GM19239 (cell line): Measurements from ENCODE around the gene DENND2A.
A peak's percentile ranks its signal among the peaks of the same experiment; 100 is the strongest.
"Not testable (repeated sequence)": the region's sequence is repeated elsewhere in the genome, so short reads cannot be mapped to it uniquely, and the experiment has no call there.

Source experiments
- DNase-seq: peaks from one replicate; pipeline ENCODE4 v3.0.0; 2011; ENCODE audit warnings: low spot score; ENCODE audit not compliant: insufficient read length
- FAIRE-seq: peaks from 2 replicates; lab custom pipeline; 2011; peaks lifted over from hg19 to GRCh38; lab: Jason Lieb, UNC

DENND2A gene

GRCh38 chr7:140654109-140654387, 13.4 kb upstream of the DENND2A start:
- FAIRE-seq = no peak
- DNase-seq = no peak

DNA sequence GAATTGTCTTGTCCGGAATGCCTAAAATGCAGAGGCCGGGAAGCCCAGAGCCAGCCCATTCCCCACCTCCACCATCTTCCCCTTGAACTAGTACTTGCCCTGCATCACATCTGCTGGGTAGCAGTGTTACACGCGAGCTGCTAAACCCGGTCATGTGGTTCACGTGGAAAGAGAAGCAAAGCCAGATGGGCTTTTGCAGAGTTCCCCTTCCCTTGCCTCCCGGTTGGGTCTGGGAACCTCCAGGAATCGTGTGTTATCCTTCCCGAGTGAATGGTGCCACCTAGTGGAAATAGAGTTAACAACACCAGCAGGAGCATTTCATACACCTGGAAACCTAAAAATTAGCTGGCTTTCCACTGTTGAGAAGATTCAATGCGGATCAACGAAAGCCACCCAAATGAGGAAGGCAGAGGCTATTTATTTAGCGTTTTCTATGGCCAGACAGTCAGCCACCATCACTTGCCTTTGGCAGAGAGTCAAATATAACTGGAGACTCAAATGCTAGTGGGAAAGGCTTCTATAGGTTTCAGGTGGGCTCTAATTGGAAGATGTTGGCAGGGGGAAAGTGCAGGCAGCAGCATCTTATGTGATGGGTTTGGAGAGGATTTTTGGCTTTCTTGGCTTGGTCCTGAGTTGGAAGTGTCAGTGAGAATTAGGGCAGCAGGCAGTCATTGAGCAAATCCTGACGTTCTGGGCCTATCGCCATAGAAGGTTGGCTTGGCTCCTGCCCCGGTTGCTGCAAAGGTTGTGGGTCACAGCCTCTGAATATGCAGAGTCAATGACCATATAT, 12.9 kb upstream of the DENND2A start:
- DNase-seq = no peak
- FAIRE-seq = peak; percentile 79

- DNase-seq (no peak), FAIRE-seq (no peak)
Measured at GRCh38 chr7:140650367-140650766, 9.8 kb upstream of the DENND2A start.

- DNase-seq (no peak), FAIRE-seq (no peak)
Measured at GRCh38 chr7:140649556-140650205, 9.1 kb upstream of the DENND2A start.

- FAIRE-seq (peak; percentile 39), DNase-seq (peak; percentile 66)
Measured at GRCh38 chr7:140646931-140647647, 6.5 kb upstream of the DENND2A start.

DNA sequence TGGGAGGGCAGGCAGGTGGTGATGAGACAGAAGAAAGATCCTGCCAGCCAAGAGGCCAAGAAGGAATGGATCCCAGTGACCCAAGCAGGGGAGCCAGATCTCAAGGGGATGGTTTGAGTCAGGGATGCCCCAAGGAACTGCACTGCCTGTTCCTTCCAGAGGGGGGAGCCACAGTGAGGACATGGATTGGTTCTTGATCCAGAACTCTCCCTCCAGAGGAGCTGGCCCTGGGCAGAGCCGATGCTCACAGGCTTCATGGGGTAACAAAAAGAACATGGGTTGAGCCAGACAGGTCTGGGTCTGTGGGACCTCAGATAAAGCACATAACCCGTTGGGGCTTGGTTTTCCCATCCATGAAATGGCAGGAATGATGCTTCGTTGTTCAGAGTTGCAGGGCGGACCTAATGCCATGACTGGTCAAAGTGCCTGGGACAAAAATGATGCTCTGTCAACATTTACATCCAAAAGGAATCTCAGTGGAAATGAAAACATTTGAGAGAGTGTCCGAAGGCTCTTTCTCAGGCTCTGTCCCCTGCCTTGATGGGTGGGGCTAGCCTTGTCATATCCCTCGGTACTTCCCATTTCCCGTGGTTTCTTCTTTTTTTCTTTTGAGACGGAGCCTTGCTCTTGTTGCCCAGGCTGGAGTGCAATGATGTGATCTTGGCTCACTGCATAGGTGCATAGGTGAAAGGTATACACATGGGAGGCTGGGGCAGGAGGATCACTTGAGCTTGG, 4.7 kb upstream of the DENND2A start:
- no peak for FAIRE-seq
- no peak for DNase-seq

DNA sequence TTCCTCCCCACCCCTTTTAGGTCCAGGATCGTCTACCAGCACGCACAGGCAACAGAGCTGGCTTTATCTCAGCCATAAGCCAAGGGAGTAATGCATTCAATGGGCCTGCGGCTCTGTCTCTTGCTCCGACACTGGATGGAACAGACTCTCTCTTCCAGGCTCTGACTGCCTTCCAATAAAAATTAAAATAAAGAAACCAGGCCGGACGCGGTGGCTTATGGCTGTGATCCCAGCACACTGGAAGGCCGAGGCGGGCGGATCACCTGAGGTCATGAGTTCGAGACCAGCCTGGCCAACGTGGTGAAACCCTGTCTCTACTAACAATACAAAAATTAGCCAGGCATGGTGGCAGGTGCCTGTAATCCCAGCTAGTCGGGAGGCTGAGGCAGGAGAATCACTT, 4.1 kb upstream of the DENND2A start:
- DNase-seq, FAIRE-seq: not testable (repeated sequence)

DNA sequence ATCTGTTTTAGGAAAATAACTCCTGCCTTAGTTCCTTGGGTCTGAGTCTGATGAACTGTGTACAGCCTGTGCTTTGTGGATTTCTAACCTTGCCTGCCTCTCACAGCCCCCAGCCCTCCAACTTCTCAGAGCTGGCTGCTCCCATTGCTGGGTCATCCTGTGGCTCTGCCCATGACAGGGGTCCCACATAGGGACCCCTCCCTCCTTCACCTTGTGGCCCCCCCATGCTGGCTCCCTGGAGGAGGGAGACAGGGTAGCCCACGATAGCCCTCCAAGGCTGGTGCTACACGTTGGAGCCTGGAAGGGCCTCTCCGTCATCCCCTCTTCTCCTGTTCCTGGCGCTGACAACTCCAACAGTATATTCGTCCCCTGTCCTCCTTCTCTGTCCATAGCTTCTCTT, 2.8 kb upstream of the DENND2A start:
- DNase-seq (no peak), FAIRE-seq (no peak)

GRCh38 chr7:140641524-140642195, 1.0 kb upstream of the DENND2A start:
- FAIRE-seq (no peak), DNase-seq (no peak)

DNA sequence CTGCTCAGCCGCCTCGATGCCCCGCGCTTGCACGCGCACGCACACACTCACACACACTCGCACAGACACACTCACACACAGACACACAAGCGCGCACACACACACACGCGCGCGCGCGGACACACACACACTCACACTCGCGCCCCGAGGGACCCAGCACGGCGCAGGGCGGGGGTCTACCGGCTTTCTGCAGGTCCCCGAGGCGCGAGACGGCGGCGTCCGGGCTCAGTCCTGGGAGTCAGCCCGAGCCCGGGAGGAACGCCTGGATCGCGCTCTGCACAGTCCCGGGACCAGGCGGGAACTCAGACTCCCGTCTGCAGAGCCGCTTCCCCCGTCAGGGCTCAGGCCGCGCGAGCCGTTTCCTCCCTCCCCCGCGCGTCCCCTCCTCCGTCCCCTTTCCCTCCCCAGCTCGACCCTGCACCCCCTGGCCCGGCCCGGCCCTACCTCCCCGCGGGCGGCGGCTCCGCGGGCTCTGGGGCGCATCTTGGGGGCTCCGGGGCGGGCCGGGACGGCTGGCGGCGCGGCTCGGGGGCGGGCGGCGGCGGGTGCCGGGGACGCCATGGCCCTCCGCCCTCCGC, 464 bp downstream of the DENND2A start:
- DNase-seq = no peak

DNA sequence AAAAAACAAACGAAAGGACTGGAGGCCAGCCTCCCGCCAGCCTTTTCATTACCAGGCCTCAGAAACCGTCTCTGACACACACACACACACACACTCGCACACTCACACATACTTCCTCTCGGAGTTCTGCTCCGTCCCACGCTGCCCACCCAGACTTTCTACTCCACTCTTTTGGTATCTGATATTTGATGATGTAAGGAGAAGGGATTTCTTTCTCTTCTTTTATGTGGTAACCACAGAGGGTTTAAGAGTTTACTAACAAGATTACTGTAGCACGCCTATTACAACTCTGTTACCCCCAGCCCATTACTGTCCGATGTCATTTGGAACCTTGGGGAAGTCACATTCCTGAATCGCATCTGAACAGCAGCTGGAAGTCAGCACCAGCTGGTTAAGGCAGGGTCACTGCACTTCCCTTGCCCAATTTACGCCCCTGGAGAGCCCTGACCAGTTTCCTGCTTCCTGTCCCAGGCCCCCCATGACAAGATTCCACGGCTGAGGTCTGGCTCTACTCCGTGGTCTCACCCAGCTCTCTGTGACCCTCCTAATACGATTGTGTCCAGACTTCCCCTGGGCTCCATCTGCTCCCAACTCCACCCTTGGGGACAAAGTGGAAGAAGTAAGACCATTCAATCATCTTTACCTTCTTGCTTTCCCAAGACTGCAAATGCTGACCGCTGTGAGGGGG, 1.1 kb downstream of the DENND2A start:
- DNase-seq (no peak), FAIRE-seq (no peak)

More for the DNA sequence above, 464 bp downstream of the DENND2A start:
- FAIRE-seq = no peak

DNA sequence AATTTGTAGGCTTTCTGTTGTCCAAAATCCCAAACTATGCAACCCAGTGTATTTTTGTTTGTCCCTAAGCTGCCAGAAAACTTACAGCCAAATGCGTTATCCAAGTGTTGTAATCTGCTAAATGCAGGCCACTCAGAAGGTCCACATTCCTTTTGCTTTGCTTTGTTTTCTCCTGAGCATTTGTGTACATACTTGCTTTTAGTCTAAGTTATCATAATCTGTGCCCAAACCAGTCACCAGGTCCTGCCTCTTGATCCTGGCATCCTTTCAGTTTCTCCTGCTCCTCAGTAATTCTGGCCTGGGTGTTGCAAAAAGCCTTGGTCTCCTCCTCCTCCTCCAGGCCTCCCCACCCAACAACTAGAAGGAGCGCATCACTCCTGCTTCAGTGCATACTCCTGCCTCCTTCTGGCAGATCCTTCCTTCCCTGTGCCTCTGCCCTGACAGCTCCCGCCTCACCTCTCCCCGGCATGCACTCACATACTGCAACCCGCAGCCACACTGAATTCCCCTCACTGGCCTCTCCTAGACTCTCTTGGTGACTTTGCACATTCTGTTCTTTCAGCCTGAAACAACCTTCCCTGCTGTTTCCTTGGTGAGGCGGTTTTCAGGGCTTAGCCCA, 2.3 kb downstream of the DENND2A start:
- FAIRE-seq (no peak), DNase-seq (no peak)

DNA sequence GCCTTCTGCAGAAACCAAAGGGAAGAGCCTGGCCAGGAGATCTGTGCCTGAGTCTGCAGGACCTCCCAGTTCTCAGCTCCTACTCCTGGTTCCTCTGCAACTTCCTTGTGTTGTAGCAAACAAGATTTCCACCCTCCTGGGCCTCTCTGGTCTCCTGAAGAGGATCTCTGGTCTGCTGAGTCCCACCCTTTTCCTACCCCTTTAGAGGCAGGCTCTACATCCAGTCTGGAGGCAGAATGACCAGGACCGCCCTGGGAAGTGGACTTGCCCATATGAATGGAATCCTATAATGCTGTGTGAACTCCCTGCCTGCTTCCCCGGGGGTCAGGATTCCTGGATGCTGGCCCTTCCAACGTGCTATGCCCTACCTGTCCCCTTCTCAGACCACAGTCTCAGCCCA, 3.2 kb downstream of the DENND2A start:
- no peak for FAIRE-seq

DNA sequence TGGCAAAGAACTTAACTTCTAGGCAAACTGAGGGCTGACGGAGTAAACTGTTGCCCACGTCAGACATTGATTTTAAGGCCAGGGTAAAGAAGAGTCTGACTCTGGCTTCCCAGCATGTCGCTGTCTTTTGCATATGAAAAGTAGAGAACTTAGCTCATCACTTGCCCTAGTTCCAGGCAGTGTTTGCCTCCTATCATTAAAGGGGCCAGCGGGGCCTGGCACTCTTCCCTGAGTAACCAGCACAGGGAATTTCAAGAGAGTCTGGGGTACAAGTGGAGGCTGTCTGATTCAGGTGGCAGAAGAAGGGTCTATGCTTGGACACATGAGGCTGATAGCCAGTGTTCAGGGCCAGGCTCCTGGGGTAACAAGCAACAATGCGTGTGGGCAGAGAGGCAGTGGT, 4.8 kb downstream of the DENND2A start:
- DNase-seq (no peak), FAIRE-seq (no peak)

More for the DNA sequence above, 3.2 kb downstream of the DENND2A start:
- DNase-seq = no peak

DNA sequence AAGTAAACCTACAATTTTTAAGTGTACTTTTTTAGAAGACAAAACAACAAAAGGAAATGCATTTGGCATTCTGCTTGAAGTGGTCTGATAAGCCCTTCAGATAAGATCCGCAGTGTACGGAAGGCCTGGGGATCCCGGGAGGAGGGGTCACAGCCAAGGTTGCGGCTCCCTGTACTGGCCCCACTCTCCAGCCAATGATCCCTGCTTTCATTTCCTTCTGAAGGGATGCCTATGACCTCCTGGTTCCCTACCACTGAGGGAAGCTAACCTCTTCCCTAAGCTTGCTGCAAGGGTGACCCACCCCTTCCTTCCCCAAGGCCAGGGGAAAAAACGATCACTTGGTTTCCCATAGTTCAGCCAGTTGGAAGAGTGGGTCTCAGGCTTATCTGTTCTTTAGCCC, 5.3 kb downstream of the DENND2A start:
- no peak for DNase-seq
- no peak for FAIRE-seq

- FAIRE-seq = no peak
- no peak for DNase-seq
Measured at GRCh38 chr7:140631602-140632001, 9.0 kb downstream of the DENND2A start.

- FAIRE-seq = no peak
- DNase-seq = no peak
Measured at GRCh38 chr7:140631021-140631420, 9.6 kb downstream of the DENND2A start.

DNA sequence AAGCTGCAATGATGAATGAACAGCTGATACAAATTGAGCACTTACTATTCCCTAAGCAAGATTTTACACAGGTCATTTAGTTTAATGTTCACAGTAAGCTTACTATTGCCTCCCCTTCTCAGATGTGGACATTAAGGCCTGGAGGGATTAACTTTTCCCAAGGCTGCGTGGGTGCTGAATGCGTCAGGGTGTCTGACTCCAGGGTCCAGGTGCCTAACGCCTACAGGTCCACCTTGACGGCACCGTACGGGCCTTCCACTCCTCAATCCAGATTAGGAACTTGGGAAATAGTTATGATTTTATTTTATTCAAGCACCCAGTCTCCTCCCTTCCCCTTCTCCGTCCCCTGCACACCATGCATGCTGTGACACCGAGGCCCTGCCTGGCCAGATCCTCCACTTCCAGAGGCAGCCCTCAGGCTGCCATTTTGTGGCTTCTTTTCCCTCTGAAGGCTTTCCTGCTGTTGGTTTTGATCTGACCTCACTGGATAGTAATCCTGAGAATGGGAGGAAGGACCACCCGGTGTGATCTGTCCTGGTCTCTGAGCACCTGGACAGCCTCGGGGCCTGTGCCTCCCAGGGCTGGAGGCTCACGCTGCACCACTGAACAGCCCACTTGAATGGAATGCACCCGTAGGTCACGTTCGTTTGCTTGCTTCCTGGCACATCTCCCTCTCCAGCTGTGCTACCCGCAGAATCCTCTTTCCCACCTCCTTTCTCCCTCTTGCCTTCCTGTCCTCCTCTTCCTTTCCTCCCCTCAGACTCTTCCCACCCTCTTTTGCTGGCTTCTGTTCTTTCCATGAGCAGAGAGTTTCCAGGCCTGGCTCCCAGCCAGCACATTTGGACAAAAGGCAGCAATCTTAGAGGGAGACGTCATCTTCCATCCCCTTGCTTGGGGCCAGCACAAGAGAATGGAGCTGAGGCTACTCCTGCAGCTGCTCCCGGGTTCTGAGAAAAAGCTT, 14.4 kb downstream of the DENND2A start:
- DNase-seq (no peak), FAIRE-seq (no peak)
